ENCODE measurements around the gene DUSP28.
"Not testable (repeated sequence)": the region's sequence is repeated elsewhere in the genome, so short reads cannot be mapped to it uniquely, and the experiment has no call there.

The DUSP28 gene

DNA sequence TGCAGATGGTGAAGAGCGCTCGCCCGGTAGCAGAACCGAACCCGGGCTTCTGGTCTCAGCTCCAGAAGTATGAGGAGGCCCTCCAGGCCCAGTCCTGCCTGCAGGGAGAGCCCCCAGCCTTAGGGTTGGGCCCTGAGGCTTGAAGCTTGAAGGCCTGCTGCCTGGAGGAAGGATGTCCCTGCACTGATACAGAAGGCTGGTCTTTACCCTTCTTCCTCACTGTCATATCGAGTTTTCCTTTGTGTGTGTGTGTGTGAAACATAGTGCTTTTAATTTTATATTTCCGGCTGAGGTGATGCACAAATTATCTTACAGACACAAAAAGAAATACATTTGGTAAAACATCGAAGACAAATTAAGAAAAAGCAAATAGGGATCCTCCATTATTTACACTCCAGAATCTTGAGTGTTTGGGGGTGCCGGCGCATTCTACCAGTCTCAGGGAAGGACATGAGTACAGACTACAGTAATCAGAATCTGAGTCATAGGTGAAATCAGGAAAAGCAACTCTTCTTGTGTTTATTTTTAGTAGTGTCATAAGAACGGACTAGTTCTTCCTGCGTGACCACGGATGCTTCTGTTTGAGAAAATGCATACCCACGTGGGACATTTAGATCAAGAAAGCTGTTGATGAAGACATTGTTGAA is 1.3 kb downstream of the DUSP28 start:
- peak; percentile 66 for DNase-seq

DNA sequence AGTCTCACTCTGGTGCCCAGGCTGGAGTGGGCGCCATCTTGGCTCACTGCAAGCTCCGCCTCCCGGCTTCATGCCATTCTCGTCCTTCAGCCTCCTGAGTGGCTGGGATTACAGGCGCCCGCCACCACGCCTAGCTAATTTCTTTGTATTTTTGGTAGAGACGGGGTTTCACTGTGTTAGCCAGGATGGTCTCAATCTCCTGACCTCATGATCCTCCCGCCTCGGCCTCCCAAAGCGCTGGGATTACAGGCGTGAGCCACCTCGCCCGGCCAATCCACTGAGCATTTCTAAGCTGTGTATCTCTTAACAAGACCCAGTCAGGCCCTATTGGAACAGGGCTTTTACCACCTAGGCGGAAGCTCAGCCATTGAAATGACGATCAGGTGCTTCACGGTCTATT is 3.1 kb downstream of the DUSP28 start:
- DNase-seq: not testable (repeated sequence)

- no peak for DNase-seq
These were observed 3.9 kb downstream of the DUSP28 start for GRCh38 chr2:240563951-240564560.

- no peak for DNase-seq
These were observed 4.6 kb downstream of the DUSP28 start for GRCh38 chr2:240564561-240565332.

GRCh38 chr2:240565333-240566202 is 5.4 kb downstream of the DUSP28 start:
- DNase-seq: peak; percentile 75

DNA sequence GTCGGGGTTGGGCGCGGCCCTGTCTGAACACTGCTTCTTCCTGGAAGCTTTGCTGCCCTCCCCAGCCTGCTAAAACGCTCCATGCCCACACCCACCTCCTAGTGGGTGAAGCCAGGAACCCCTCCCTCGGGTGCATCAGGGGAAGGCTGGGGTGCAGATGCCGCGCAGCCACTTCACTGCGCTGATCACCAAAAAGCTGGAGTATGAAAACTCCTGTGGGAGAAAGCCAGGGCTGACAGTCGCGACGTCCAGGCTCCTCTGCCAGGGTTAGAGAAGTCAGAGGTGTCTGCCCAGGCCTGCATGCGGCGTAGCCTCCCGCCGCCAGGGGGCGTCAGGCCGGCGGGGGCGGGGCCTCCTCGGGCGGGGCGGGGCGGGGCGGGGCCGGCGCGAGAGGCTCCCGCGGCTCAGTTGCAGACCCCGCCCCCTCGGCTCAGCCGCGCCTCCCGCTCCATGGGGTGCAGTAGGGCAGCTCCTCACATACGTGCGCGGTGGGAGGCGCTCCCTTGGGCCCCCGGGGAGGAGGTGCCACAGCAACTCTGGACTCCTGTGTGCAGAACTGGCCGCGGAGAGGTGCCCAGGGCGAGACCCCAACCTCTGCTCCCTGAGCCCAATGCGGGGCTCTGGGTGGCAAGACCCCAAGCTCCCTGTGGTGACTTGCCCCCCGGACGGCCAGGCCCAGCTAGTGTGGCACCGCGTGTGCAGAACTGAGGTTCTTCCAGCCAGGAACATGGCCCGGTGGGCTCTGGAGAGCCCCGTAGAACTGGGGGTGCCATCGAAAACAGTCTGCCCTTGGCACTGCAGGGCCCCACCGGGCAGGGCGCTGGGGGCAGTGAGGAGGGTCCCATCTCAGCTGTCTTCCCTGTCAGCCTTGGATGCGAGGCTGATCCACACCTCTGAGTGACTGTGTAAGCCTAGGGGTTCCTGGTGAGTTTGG is 6.3 kb downstream of the DUSP28 start:
- peak; percentile 90 for DNase-seq

- peak; percentile 20 for DNase-seq
These were observed 7.1 kb downstream of the DUSP28 start for GRCh38 chr2:240567137-240567871.

GRCh38 chr2:240567872-240568677 is 7.9 kb downstream of the DUSP28 start, which contains the start of gene RNPEPL1:
RNPEPL1 (plus strand) TSS chr2:240568484; CDS start chr2:240568587, 103 bp downstream.
- DNase-seq: peak; percentile 33

DNA sequence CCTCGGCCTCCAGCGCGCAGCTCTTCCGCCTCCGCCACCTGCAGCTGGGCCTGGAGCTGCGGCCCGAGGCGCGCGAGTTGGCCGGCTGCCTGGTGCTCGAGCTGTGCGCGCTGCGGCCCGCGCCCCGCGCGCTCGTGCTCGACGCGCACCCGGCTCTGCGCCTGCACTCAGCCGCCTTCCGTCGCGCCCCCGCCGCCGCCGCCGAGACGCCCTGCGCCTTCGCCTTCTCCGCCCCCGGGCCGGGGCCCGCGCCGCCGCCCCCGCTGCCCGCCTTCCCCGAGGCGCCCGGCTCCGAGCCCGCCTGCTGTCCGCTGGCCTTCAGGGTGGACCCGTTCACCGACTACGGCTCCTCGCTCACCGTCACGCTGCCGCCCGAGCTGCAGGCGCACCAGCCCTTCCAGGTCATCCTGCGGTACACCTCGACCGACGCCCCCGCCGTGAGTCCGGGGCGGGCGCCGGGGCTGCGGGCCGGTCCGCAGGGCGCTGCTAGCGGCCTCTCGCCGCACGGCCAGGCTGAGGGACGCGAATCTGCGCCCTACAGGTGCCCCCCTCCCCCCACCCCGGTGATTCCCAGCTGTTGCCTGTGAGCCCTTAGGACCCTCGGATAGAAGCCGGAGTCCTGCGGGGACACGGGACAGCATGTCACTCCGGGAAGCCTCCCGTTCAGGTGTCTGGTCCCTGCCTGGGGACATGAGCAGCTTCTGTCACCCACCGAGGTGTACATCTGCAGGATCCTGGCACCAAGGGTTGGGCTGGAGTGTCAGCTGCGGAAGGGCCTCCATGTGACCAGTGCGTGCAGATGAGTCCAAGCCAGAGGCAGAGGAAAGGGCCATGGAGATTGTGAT is 8.7 kb downstream of the DUSP28 start:
- peak; percentile 57 for DNase-seq

GRCh38 chr2:240569523-240569997 is 9.4 kb downstream of the DUSP28 start:
- no peak for DNase-seq

GRCh38 chr2:240569998-240570530 is 9.9 kb downstream of the DUSP28 start:
- DNase-seq: no peak

- no peak for DNase-seq
These were observed 10.6 kb downstream of the DUSP28 start for GRCh38 chr2:240570531-240571313.

- no peak for DNase-seq
These were observed 11.3 kb downstream of the DUSP28 start for GRCh38 chr2:240571314-240571973.

GRCh38 chr2:240572141-240573031 is 12.2 kb downstream of the DUSP28 start:
- no peak for DNase-seq

- DNase-seq: no peak
These were observed 12.9 kb downstream of the DUSP28 start for GRCh38 chr2:240573071-240573515.
